ENCODE data around the gene GRIK1.

GRIK1 gene

GRCh38 chr21:29637553-29637952, 302.2 kb downstream of the GRIK1 start:
- ChIA-PET CTCF (no interaction called here), POLR2A (ENCODE audit: low non-redundant PET) (no interaction called here)
- H3K27ac ChIP-seq: no peak overlapping the region
- TF ChIP-seq, protein P1, sequence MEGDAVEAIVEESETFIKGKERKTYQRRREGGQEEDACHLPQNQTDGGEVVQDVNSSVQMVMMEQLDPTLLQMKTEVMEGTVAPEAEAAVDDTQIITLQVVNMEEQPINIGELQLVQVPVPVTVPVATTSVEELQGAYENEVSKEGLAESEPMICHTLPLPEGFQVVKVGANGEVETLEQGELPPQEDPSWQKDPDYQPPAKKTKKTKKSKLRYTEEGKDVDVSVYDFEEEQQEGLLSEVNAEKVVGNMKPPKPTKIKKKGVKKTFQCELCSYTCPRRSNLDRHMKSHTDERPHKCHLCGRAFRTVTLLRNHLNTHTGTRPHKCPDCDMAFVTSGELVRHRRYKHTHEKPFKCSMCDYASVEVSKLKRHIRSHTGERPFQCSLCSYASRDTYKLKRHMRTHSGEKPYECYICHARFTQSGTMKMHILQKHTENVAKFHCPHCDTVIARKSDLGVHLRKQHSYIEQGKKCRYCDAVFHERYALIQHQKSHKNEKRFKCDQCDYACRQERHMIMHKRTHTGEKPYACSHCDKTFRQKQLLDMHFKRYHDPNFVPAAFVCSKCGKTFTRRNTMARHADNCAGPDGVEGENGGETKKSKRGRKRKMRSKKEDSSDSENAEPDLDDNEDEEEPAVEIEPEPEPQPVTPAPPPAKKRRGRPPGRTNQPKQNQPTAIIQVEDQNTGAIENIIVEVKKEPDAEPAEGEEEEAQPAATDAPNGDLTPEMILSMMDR (conservative IDR thresholded peaks at IDR 0.05; ENCODE audit: low read depth): no peak
- DNase-seq (ENCODE audit: low spot score): no peak

DNA sequence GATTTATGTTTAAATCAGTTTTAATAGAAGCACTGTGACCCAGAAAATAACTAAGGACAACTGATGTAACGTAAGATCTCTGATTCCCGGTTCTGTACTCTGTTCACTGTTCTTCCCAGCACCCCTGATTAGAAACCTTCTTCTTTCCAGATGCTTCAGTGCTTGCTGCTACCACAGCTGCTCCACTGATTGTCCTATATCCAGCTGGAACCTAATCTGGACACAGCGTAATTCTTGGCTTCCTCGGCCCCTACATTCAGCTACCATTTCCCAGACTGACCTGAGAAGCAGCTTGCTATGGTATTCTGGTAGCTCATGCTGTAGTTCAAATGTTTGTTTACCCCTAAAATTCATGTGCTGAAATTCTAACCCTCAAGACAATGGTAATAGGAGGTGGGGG, 302.7 kb downstream of the GRIK1 start:
- H3K27ac ChIP-seq: no peak overlapping the region
- POLR2A ChIA-PET (ENCODE audit: low non-redundant PET): no interaction called here
- CTCF ChIA-PET: no interaction called here
- no peak for DNase-seq (ENCODE audit: low spot score)
- TF ChIP-seq, protein P1 (conservative IDR thresholded peaks at IDR 0.05; ENCODE audit: low read depth): no peak

GRCh38 chr21:29634418-29634817, 305.4 kb downstream of the GRIK1 start:
- ChIA-PET POLR2A (ENCODE audit: low non-redundant PET) (interaction anchor here (0.7 kb wide), 1 partner anchor 309 kb away, joined by 3 read pairs; no protein-coding TSS in a partner anchor), CTCF (no interaction called here)
- TF ChIP-seq, protein P1 (conservative IDR thresholded peaks at IDR 0.05; ENCODE audit: low read depth): no peak
- no peak overlapping the region for H3K27ac ChIP-seq
- no peak for DNase-seq (ENCODE audit: low spot score)

- TF ChIP-seq, protein P1 (conservative IDR thresholded peaks at IDR 0.05; ENCODE audit: low read depth): no peak
- no peak for DNase-seq (ENCODE audit: low spot score)
- H3K27ac ChIP-seq: no peak overlapping the region
- ChIA-PET CTCF (no interaction called here), POLR2A (ENCODE audit: low non-redundant PET) (no interaction called here)
These were observed 306.0 kb downstream of the GRIK1 start for GRCh38 chr21:29633756-29634155.

DNA sequence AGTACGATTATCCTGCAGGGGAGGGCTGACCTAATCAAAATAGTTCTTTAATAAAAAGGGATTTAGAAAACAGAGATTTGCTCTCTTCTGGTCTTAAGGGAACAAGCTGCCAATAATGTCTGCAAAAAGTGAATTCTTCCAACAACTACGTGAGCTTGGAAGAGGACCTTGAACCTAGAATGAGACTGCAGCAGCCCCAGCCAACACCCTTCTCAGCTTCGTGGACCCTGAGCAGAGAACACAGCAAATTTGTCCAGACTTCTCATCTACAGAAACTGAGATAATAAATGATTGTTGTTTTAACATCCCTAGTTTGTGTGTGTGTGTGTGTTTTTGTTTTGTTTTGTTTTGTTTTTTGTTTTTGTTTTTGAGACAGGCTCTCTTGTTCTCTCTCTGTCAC, 309.4 kb downstream of the GRIK1 start:
- ChIA-PET CTCF (interaction anchor here (0.7 kb wide), 1 partner anchor 38 kb away, joined by 3 read pairs; no protein-coding TSS in a partner anchor), POLR2A (ENCODE audit: low non-redundant PET) (no interaction called here)
- TF ChIP-seq, protein P1 (conservative IDR thresholded peaks at IDR 0.05; ENCODE audit: low read depth): no peak
- no peak for DNase-seq (ENCODE audit: low spot score)
- H3K27ac ChIP-seq: no peak overlapping the region

DNA sequence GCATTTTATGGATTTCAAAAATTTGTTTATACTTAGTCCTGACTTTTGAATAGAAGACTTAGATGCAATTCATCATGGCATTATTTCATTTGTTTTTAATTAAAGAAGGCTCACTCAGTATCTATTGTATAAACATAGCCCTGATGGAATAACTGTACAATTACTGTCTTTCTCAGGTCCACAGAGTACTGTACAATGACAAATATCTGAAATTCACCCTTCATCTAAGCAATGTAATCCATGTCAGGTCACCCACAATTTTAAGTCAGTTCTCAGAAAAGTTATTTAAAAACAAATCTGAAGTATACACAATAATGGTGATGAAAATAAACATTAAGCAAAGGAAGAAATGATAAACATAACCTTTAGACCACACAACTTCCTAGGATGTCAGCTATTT, 311.9 kb downstream of the GRIK1 start:
- POLR2A ChIA-PET (ENCODE audit: low non-redundant PET): no interaction called here
- CTCF ChIA-PET: no interaction called here
- no peak overlapping the region for H3K27ac ChIP-seq
- DNase-seq (ENCODE audit: low spot score): no peak
- TF ChIP-seq, protein P1 (conservative IDR thresholded peaks at IDR 0.05; ENCODE audit: low read depth): no peak

Data from RWPE1 (cell line).